HG03280 (cell line): Measurements from ENCODE around the gene EXOSC5.

Source experiments
- ATAC-seq: cut with Tn5 transposase; IDR thresholded peaks from one replicate; pipeline ENCODE4 v1.9.1; 2021; ENCODE audit warnings: mild to moderate bottlenecking, moderate library complexity; ENCODE audit not compliant: unreplicated experiment

Gene EXOSC5

DNA sequence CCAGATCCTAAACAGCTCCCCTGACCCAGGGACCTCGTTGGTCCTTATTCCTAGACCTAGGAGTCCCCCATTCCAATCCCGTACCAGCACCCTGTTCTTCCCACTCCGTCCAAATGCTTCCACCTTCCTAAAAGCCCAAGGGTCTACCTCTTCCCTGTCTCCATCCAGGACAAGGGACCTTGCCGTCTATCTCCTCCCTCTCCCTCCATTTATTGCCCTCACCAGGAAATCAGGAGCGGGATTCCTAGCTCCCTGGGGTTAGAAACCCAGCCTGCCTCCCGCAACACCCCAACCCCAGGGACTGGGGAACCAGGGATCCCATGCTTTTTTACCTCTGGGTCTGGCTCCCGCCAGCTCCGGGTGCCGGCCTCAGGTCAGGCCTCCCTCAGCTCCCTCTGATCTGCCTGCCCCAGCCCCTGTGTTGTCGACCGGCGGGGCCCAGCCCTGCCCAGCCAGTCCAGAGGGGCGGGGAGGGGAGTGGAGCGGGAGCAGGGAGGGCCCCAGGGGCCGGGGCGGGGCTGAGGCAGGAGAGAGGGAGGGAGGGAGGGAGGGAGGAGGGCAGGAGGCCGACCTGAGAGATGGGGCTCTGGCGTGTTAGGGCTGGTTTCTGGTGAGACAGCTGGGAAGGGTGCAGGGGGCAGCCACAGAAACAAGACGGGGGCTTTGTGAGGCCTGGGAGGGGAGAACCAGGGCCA, 29.9 kb upstream of the EXOSC5 start, which contains the start of gene B3GNT8:
B3GNT8 (minus strand) TSS at position 423 of the 695 bp plus-strand sequence. CDS start 596 bp downstream, outside the sequence.
- no peak for ATAC-seq

DNA sequence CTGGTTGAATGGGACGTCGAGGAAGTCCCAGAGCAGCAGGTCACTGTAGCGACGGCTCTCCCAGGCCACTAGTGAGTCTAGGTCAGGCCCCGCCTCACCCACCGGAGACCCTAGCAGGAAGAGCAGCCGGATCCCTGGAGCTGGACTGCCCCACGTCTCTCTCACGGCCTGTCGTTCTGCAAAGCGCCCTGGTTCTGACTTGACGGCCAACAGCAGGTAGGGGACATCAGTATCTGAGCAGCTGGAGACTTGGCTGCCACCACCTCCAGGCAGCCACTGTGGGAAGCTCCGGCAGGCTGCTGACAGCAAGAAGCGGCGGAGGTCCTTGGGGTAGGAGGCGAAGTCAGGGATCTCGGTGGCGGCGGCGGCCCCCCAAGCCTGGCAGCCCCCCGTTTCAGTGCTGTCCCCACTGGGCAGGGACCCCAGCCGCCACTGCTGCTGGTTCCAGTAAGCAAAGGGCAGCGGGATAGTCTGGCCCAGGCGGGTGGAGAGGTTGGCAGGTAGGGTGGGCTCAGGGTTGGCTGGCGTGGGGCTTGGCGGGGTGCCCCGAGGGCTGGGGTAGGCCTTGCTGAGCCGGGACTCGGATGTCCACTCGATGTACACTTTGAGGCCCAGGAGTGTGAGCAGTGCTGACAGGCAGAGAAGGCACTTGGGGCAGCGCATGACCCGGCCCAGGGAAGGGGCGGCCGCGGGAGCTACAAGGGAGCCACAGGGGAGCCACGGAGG, 29.1 kb upstream of the EXOSC5 start:
- no peak for ATAC-seq

DNA sequence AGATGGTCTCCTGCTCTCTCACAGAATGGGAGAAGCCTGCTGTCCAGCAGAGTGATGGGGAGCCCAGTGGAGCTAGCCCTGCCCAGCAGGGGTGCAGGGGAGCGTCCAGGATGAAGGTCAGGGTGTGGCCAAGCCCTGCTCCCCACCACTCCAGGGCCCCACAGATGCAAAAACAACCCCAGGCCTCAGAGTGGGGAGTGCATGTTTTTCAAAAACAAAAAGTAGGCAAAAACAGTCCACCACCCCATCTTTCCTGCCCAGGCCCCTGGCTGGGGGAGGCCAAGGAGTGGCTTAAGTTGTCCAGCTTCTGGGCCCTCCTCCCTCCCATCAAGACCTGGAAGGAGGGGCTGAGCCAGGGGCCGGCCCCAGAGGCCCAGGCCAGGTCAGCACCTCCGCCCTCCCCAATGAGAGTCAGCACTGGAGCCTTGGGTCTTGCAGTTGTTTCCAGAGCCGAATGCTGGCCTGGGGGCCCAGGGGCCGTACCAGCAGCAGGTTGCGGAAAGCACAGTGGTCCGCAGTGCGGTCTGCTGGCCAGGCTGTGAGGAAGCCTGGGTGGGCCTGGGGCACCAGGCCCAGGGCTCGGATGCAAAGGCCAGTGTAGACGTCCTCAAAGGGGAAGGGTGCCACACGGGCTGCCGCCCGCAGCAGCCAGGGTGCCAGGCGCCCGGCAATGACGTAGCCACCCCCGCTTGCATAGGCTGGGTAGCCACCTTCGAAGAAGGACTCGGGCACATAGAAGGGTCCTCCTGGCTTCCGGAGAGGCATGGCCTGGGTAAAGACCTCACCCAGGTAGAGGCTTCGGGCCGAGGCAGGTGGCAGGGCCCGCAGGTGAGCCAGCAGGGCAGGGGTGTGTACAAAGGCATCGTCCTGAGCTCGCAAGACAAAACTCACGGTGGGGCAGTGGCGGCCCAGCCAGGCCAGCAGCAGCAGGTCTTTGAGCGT, 28.3 kb upstream of the EXOSC5 start:
- no peak for ATAC-seq

DNA sequence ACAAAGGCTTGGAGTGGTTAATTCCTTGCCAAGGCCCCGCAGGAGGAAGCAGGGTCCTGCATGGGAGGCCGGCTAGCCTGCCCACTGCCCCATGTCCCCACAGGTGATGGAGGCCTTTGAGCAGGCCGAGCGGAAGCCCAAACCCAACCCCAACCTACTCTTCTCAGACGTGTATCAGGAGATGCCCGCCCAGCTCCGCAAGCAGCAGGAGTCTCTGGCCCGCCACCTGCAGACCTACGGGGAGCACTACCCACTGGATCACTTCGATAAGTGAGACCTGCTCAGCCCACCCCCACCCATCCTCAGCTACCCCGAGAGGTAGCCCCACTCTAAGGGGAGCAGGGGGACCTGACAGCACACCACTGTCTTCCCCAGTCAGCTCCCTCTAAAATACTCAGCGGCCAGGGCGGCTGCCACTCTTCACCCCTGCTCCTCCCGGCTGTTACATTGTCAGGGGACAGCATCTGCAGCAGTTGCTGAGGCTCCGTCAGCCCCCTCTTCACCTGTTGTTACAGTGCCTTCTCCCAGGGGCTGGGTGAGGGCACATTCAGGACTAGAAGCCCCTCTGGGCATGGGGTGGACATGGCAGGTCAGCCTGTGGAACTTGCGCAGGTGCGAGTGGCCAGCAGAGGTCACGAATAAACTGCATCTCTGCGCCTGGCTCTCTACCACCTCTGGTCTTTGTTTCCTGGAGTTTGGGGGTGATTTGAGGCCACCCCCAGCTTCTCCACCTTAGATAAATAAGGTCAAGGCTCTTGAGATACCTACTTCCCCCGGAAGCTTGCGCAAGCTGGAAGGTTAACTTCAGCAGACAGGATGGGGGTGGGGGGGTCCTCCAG, 27.4 kb upstream of the EXOSC5 start:
- ATAC-seq, result no peak

DNA sequence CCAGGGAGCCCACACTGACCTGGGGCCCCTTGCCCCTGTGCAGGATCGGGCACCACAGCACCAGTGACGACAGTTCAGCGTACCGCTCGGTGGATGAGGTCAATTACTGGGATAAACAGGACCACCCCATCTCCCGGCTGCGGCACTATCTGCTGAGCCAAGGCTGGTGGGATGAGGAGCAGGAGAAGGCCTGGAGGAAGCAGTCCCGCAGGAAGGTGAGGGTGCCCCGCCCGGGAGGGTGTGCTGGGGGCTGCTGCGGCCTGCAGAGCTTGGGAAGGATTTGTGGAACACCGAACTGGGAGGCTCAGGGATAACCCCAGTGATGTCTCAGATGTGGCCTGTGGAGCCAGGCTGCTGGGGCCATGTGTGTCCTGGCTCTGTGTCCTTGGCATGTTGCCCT, 25.8 kb upstream of the EXOSC5 start:
- ATAC-seq, result no peak

DNA sequence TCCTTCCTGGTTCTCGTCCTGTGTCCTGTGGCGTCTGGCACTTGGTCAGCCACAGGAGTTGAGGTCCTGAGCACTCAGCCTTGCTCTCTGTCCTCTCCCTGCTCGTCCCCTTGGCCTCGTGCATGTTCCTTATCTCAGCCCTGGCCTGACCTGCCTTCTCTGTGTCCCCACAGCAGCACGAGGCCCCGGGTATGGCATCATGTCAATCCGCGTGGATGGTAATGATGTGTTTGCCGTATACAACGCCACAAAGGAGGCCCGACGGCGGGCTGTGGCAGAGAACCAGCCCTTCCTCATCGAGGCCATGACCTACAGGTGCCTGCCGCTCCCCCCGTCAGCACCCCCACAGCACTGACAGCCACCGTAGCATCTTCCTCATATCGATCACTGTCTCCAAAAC, 25.3 kb upstream of the EXOSC5 start:
- ATAC-seq, result no peak

DNA sequence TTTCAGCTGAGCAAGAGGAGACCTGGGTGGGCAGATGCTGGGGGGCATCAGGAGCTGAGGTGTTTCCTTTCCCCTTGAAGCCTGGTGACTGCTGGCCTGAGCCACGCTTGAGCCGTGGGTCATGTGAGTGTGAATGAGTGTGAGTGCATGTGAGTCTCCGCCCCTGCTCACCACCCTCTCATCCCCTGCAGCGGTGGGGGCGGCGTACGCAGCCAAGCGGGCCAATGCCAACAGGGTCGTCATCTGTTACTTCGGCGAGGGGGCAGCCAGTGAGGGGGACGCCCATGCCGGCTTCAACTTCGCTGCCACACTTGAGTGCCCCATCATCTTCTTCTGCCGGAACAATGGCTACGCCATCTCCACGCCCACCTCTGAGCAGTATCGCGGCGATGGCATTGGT, 24.8 kb upstream of the EXOSC5 start:
- no peak for ATAC-seq

DNA sequence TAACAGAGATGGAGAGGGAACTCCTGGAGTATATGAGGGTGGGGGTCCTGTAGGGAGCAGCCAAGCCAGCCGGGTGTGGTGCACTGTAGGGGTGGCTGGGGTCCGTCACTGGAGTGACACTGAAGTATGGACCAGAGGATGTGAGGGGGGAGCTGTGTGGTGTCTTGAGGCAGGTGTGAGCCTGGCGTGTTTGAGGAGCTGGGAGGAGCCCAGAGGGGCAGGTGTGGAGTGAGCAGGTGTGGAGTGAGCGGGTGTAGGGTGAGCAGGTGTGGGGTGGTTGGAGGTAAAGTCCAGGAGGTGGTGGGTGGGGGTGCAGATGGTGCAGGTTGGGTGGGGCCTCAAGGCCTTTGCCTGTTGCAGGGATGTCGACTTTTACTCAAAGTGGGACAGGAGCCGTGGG, 24.2 kb upstream of the EXOSC5 start:
- ATAC-seq, result no peak

DNA sequence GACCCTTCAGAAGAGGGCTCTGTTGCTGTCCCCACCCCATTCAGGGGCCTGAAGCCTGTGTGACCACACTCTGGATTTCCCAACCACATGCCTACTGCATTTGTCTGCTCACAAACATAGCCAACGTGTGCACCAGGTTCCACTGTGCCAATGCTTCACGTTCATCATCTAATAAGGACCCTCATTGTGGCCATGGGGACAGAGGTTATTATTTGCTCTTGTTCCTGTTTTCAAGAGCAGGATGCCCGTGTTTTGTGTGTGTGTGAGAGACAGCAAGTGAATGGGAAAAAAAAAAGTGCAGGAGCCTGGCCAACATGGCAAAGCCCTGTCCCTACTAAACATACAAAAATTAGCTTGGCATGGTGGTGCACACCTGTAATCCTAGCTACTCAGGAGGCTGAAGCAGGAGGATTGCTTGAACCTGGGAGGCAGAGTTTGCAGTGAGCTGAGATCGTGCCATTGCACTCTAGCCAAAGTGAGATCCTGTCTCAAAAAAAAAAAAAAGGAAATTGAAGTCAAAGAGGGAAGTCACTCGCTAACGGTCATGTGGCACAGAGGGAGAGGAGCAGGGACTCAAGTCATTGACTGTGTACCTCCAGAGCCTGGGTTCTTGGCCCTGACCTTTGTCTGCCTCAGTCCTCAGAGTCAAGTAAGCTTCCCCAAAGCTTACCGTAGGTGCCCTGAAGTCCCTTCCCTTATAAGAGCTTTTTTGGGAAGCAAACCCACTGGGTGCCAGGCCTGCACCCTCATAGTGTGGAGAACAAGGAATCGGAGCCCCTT, 23.1 kb upstream of the EXOSC5 start:
- ATAC-seq, result no peak

DNA sequence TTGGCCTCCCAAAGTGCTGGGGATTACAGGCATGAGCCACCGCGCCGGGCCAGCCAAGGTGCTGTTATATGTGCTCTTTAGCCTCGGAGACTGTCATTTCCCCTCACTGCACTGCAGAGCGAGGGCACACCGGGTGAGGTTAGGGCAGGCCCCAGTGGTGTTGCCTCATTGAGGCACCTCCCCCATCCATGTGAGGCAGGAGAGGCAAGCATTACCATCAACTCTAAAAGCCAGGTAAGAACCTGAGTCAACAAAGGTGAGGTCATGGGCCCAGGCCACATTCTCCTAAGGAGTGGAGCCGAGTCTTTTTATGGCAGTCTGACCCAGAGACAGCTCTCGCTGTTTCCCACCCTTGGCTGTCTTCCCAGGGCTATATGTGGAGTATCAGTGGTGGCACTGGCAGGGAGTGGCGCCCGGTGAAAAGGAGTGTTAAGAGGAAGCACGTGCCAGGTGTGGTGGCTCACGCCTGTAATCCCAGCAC, 19.1 kb upstream of the EXOSC5 start:
- no peak for ATAC-seq

DNA sequence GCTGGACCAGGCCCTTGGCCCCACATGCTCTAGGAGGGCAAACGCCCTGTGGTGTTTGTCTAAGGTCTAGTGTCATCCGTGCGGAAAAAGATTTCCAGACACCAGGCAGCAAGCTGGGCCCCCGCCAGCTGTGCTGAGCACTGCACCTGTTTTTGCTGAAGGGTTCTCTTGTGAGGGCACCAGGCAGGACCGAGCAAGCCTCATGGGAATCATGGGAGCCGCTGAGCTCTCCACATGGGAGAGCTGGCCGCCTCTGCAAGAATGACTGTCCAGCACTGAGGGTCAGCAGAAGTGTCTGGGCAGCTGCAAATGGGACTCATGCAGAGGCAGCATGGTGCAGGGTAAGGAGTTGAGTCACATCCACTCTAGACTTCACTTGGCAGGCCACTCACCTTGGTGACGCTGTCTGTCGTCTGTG, 18.0 kb upstream of the EXOSC5 start:
- no peak for ATAC-seq

DNA sequence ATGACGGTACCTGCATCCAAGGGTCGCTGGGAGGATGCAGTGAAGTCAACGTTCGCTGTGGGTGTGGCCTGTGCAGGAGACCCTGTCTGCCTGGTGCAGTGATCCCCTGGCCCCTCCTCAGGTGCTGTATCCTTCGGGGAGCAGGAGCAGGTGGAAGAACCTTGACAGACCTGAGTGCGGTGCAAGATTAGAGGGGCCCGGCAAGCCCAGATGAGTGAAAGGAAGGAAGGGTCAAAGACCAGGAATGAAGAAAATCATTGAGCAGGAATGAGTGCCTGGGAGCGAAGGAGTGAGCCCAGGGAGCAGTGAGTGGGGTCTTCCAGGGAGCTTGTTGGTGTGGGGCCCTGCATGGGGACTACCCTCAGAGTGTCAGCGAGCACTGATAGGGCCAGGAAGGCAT, 17.3 kb upstream of the EXOSC5 start:
- no peak for ATAC-seq

DNA sequence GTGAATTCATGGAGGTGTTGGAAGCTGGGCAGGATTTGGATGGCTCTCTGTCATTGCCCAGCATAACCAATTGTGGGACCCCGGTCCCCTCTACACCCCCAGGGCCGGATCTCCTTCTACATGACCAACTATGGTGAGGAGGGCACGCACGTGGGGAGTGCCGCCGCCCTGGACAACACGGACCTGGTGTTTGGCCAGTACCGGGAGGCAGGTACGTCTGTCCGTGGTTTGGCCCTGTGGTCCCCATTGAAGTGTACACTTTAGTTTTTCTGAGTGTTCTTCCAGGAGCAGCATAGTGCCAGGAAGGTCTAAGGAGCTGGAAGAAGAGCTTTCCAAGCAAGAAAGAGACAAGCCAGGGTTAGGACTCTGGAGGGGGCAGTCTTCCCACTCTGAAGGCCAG, 16.8 kb upstream of the EXOSC5 start:
- ATAC-seq, result no peak

DNA sequence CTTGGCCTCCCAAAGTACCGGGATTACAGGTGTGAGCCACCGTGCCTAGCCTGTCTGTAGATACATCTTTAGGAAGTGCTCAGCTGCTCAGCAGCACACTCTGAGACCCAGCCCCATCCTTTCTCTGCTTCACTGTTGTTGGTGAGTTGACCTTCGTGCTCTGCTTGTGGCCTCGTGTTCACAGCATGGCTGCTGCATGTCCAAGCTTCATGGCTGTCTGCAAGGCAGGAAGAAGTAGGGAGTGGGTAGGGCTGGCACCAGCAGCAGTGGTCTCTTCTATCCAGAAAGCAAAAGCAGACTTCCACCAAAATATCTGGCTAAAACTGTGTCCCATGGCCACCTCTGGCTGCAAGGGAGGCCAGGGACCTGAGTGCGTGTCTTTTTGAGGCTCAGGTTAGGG, 15.8 kb upstream of the EXOSC5 start:
- ATAC-seq, result no peak

DNA sequence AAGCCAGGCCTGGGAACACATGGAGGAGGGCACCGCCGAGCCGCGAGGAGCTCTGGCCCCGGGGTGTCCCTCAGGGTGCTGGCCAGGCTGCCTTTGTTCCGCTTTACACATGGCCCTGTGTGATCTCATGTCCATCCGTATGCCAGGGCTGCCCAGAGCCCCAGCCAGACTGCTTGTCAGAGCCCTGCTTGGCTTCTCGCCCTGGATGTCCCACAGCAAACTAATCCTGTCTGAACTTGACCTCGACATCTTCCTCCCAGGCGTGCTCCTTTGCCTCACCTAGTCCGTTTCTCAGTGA, 14.8 kb upstream of the EXOSC5 start:
- ATAC-seq, result no peak

DNA sequence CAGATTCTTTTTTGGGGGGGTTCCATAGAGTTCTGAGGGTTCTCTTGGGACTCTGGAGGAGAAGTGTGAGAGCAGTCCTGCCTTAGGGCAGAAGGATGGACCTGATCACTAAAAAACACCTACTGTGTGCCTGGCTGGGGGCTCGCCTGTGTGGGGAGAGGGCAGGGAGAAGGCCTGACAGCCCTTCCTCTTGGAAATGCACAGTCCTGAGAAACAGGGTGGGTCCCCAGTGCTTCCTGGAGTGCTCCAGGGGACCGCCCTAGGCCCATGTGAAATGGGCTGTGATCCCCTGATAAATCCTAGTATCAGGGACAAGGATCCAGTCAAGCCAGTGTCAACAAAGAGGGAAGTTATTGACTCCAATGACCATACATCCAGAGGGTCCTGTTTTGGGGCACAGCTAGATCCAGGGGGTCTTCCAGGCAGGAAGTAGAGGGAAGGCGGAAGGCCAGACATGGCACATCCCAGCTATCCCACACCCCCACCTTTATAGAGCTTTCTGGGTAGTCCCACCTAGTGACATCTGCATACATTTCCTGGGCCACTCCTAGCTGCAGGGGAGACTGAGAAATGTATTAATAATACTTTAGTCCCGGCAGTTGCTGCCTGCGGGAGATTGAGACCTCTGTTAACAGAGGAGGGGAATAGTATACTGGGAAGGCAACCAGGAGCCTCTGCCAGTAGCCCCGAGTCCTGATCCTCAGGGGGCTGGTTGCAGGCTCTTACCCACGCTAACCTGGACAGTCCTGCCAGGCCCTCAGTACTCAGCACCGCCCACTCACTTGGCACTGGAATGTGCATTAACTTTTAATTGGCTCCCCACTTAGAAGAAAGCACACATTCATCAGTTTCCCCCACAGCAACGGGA, 14.2 kb upstream of the EXOSC5 start:
- ATAC-seq, result no peak

DNA sequence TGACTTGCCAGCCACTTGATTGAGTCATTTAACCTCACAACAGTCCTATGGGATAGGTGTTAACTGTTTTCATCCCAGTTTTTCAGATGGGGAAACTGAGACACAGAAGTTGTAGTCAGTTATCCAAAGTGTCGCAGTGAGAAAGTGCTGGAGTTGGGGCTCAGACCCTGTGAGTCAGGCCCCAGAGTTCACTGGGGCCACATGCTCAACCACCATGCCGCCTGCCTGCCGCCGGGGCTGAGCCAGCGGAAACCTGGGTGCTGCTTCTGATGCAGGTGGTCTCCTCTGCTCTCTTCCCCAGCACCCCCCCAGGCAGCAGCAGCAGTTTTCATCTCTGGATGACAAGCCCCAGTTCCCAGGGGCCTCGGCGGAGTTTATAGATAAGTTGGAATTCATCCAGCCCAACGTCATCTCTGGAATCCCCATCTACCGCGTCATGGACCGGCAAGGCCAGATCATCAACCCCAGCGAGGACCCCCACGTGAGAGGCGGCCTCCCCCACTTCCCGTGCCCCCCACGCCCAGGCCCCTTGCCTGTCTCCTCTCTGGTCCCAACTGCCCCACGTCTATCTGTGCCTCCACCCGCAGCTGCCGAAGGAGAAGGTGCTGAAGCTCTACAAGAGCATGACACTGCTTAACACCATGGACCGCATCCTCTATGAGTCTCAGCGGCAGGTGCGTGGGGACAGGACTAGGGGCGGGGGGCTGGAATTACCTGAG, 13.3 kb upstream of the EXOSC5 start:
- ATAC-seq, result no peak

DNA sequence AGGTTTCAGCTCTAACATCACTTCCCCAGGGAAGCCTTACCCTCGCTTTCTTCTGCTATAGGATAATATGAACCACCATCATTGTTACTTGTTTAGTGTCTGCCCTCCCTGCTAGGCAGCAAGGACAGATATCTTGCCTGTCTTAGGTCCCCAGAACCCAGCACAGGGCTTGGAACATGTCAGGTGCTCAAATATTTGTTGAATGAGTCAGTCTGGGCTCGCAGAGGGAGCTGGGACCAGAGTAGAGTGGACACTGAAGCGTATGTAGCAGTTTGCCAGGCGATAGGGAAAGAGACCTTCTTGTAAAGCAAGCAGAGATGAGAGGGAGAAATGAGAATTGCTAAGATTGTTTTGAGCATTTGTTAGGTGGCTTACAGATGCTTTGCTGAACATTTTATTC, 12.1 kb upstream of the EXOSC5 start:
- no peak for ATAC-seq
